ENCODE data around the gene RIPOR3.
"Not testable (repeated sequence)": the region's sequence is repeated elsewhere in the genome, so short reads cannot be mapped to it uniquely, and the experiment has no call there.

Gene RIPOR3

DNA sequence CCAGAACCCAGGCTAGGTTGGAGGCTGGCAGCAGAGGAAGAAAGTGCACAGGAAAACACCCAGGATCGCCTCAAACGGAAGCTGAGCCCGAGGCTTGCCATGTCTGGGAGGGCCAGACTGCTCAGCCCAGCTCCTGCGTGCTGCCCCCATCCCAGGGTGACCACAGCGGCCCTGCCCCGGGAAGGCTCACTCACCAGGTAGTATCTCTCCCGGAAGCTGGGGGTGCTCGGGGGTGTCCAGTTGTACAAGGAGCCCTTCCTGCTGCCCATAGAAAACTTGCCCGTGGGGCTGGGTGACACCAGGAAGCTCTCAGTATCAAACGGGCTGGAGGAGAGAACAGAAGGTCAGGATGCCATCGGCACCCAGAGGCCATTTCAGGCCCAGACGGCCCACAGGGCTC, 86.9 kb downstream of the RIPOR3 start:
- no peak overlapping the region for H3K27ac ChIP-seq (ENCODE audit: low read length)
- no peaks in the 10 kb centered on the region for H4K20me1 ChIP-seq (ENCODE audit: insufficient read depth, low read length)
- no peak overlapping the region for H3K4me3 ChIP-seq (ENCODE audit: low read length)
- TF ChIP-seq EZH2phosphoT487 (IDR thresholded peaks at IDR 0.05; ENCODE audit: low read depth): no peak
- TF ChIP-seq, protein P1, sequence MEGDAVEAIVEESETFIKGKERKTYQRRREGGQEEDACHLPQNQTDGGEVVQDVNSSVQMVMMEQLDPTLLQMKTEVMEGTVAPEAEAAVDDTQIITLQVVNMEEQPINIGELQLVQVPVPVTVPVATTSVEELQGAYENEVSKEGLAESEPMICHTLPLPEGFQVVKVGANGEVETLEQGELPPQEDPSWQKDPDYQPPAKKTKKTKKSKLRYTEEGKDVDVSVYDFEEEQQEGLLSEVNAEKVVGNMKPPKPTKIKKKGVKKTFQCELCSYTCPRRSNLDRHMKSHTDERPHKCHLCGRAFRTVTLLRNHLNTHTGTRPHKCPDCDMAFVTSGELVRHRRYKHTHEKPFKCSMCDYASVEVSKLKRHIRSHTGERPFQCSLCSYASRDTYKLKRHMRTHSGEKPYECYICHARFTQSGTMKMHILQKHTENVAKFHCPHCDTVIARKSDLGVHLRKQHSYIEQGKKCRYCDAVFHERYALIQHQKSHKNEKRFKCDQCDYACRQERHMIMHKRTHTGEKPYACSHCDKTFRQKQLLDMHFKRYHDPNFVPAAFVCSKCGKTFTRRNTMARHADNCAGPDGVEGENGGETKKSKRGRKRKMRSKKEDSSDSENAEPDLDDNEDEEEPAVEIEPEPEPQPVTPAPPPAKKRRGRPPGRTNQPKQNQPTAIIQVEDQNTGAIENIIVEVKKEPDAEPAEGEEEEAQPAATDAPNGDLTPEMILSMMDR (IDR thresholded peaks at IDR 0.05; ENCODE audit: low read depth, low read length): no peak
- H3K27me3 ChIP-seq (ENCODE audit: low read depth, low read length): peaks cover 16% of the 10 kb centered on the region
- H3K79me2 ChIP-seq (ENCODE audit: low read length): no peaks in the 10 kb centered on the region
- peaks cover 15% of the 10 kb centered on the region for H3K4me1 ChIP-seq (ENCODE audit: low read length)
- no peak overlapping the region for H2AFZ ChIP-seq (ENCODE audit: low read depth, low read length)
- H3K36me3 ChIP-seq (replicated peaks; ENCODE audit: low read depth, low read length): no peaks in the 10 kb centered on the region
- no peak overlapping the region for H3K9ac ChIP-seq (ENCODE audit: low read length)
- H3K4me2 ChIP-seq (ENCODE audit: low read length): no peak overlapping the region
- H3K9me3 ChIP-seq (ENCODE audit: insufficient read depth, low read length): no peaks in the 10 kb centered on the region

DNA sequence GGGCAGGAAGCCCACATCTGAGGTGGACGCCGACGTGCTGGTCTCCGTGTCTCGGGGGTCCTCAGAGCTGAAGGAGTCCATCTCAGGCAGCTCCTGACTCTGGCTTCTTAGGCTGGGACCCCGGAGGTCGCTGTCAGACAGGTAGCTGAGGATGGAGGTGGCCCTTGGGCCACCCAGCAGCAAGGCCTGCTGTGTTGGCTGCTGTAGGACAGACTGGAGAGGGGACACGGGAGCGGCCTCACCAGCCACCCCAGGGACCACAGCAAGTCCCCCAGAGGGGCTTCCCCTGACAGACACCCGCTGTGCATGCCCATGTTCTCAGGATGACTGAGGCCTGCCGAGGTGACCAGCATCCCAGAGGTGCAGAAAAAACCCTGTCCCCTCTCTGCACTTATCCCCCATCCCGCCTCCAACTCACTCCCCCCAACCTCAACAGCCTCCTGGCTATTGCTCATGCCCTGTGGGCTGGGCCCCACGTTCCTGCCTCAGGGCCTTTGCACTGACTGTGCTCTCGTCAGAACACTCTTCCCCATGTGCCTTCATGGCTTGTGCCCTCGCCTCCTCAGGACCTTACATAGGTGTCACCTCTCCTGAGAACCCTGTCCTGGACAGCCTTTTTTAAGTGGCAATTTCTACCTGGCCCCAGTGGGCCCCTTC, 88.8 kb downstream of the RIPOR3 start:
- no peaks in the 10 kb centered on the region for H4K20me1 ChIP-seq (ENCODE audit: insufficient read depth, low read length)
- H2AFZ ChIP-seq (ENCODE audit: low read depth, low read length): no peak overlapping the region
- H3K79me2 ChIP-seq (ENCODE audit: low read length): no peaks in the 10 kb centered on the region
- no peaks in the 10 kb centered on the region for H3K9me3 ChIP-seq (ENCODE audit: insufficient read depth, low read length)
- H3K27me3 ChIP-seq (ENCODE audit: low read depth, low read length): peaks cover 19% of the 10 kb centered on the region
- H3K4me3 ChIP-seq (ENCODE audit: low read length): no peak overlapping the region
- no peak overlapping the region for H3K9ac ChIP-seq (ENCODE audit: low read length)
- peaks cover 15% of the 10 kb centered on the region for H3K4me1 ChIP-seq (ENCODE audit: low read length)
- no peak overlapping the region for H3K4me2 ChIP-seq (ENCODE audit: low read length)
- no peak overlapping the region for H3K27ac ChIP-seq (ENCODE audit: low read length)
- no peak for TF ChIP-seq EZH2phosphoT487 (IDR thresholded peaks at IDR 0.05; ENCODE audit: low read depth)
- TF ChIP-seq, protein P1 (IDR thresholded peaks at IDR 0.05; ENCODE audit: low read depth, low read length): no peak
- H3K36me3 ChIP-seq (replicated peaks; ENCODE audit: low read depth, low read length): no peaks in the 10 kb centered on the region

DNA sequence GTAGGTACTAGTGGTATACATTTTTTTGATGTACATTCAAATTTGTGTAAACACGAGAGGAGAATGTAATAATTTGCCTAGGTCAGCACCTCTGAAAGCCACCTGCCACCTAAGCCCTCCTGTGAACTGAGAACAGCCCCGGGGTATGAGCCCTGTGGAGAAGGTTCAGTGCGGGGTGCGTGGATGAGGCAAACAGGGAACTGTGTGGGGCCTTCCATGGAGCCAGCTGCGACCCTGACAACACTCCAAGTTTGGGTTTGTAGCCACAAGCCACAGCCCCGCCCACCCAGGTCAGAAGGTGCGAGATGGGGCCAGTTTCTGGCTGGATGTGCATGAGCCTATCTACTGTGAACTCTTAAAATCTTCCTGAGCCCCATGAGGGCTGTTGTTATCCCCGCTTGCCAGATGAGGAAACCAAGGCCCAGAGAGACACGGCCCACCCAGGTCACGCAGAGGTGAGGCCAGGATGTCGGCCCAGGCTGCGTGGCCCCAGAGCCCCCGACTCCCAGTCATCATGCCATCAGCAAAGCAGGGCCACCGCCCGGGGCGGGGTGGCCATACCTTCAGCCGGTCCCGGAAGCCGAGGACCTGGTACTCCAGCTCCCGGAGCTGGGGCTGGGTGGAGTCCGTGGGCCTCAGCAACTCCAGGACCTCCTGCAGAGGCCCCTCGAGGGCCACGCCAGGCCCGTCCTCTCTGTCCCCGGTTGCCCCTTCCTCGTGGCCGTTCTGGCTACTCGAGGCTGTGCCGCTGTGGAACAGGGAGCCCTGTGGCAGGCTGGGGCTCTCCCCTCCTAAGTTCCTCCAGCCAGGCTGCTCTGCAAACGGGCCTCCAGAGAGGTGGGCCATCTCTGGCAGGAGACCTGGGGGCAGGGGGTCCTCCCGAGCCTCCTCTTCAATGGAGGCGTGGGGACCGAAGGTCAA, 89.6 kb downstream of the RIPOR3 start:
- H3K4me2 ChIP-seq (ENCODE audit: low read length): no peak overlapping the region
- no peak overlapping the region for H3K4me3 ChIP-seq (ENCODE audit: low read length)
- no peak for TF ChIP-seq EZH2phosphoT487 (IDR thresholded peaks at IDR 0.05; ENCODE audit: low read depth)
- TF ChIP-seq, protein P1 (IDR thresholded peaks at IDR 0.05; ENCODE audit: low read depth, low read length): no peak
- no peaks in the 10 kb centered on the region for H4K20me1 ChIP-seq (ENCODE audit: insufficient read depth, low read length)
- no peak overlapping the region for H2AFZ ChIP-seq (ENCODE audit: low read depth, low read length)
- H3K27me3 ChIP-seq (ENCODE audit: low read depth, low read length): peaks cover 19% of the 10 kb centered on the region
- H3K79me2 ChIP-seq (ENCODE audit: low read length): no peaks in the 10 kb centered on the region
- no peak overlapping the region for H3K27ac ChIP-seq (ENCODE audit: low read length)
- peaks cover 15% of the 10 kb centered on the region for H3K4me1 ChIP-seq (ENCODE audit: low read length)
- H3K36me3 ChIP-seq (replicated peaks; ENCODE audit: low read depth, low read length): no peaks in the 10 kb centered on the region
- H3K9me3 ChIP-seq (ENCODE audit: insufficient read depth, low read length): no peaks in the 10 kb centered on the region
- no peak overlapping the region for H3K9ac ChIP-seq (ENCODE audit: low read length)

DNA sequence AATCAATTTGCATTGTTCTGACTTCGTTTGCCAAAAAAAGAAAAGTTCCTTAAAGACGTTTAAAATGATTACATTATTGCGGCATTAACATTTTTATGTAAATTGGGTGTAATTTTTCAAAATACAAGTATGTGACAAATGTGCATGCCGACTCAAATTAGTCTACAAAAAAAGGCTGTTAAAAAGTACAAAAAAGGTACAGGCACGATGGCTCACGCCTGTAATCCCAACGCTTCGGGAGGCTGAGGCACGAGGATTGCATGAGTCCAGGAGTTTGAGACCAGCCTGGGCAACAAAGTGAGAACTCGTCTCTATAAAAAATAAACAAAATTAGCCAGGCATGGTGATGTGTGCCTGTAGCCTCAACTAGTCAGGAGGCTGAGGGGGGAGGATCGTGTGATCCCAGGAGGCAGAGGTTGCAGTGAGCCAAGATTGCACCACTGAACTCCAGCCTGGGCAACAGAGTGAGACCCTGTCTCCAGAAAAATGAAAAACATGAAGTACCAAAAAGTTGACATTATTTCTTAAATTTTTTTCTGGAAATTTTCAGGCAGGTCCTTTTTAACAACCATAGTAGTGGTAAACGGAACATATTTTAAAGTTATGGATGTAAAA, 91.0 kb downstream of the RIPOR3 start:
- no peak overlapping the region for H3K4me3 ChIP-seq (ENCODE audit: low read length)
- H4K20me1 ChIP-seq (ENCODE audit: insufficient read depth, low read length): no peaks in the 10 kb centered on the region
- peaks cover 26% of the 10 kb centered on the region for H3K27me3 ChIP-seq (ENCODE audit: low read depth, low read length)
- no peak overlapping the region for H3K4me2 ChIP-seq (ENCODE audit: low read length)
- no peaks in the 10 kb centered on the region for H3K9me3 ChIP-seq (ENCODE audit: insufficient read depth, low read length)
- no peaks in the 10 kb centered on the region for H3K36me3 ChIP-seq (replicated peaks; ENCODE audit: low read depth, low read length)
- H3K27ac ChIP-seq (ENCODE audit: low read length): no peak overlapping the region
- H3K79me2 ChIP-seq (ENCODE audit: low read length): no peaks in the 10 kb centered on the region
- no peak overlapping the region for H2AFZ ChIP-seq (ENCODE audit: low read depth, low read length)
- TF ChIP-seq EZH2phosphoT487 (IDR thresholded peaks at IDR 0.05; ENCODE audit: low read depth): no peak; the same call in 1 of the 2 replicates
- TF ChIP-seq, protein P1 (IDR thresholded peaks at IDR 0.05; ENCODE audit: low read depth, low read length): no peak
- no peak overlapping the region for H3K9ac ChIP-seq (ENCODE audit: low read length)
- peaks cover 27% of the 10 kb centered on the region for H3K4me1 ChIP-seq (ENCODE audit: low read length)

DNA sequence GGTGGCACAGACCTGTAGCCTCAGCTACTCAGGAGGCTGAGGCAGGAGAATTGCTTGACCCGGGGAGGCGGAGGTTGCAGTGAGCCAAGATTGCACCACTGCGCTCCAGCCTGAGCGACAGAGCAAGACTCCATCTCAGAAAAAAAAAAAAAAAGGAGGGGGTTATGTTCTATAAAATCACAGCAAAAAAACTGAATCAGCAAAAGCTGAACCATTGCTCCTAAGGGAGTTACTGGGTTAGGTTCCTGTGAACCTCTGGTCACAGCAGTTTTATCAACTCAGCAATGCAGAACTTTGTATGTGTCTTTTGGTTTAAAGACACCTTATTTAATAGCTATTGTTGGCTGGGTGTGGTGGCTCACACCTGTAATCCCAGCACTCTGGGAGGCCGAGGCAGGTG, 92.6 kb downstream of the RIPOR3 start:
- Histone ChIP-seq H3K4me1 (ENCODE audit: low read length) (peaks cover 39% of the 10 kb centered on the region), H3K27me3 (ENCODE audit: low read depth, low read length) (peaks cover 26% of the 10 kb centered on the region)
- not testable (repeated sequence) for H3K36me3 ChIP-seq (replicated peaks; ENCODE audit: low read depth, low read length); H2AFZ ChIP-seq (ENCODE audit: low read depth, low read length); H3K9me3 ChIP-seq (ENCODE audit: insufficient read depth, low read length); H3K4me2 ChIP-seq (ENCODE audit: low read length); H3K79me2 ChIP-seq (ENCODE audit: low read length); H3K4me3 ChIP-seq (ENCODE audit: low read length); H3K9ac ChIP-seq (ENCODE audit: low read length); H4K20me1 ChIP-seq (ENCODE audit: insufficient read depth, low read length); H3K27ac ChIP-seq (ENCODE audit: low read length)

Data from OCI-LY3 (cell line).